Activated CD4-positive, CD25-positive, alpha-beta regulatory T cell treated with anti-CD3 and anti-CD28 coated beads, Interleukin-2, amount 50 U/mL, for 24 hours (primary cell): ENCODE results near the gene WDR31.
"Not testable (repeated sequence)": the region's sequence is repeated elsewhere in the genome, so short reads cannot be mapped to it uniquely, and the experiment has no call there.

ENCODE experiments used
- ATAC-seq, 2 donors: fragments of 150-1000 bp; cut with Tn5 transposase; one replicate each; pipeline ENCODE4 v1.10.0; 2021; ENCODE audit warnings: mild to moderate bottlenecking in 1 of 2, moderate library complexity in 1 of 2

Gene WDR31

GRCh38 chr9:113368348-113368981, 28.4 kb upstream of the WDR31 start:
- ATAC-seq = no peak

DNA sequence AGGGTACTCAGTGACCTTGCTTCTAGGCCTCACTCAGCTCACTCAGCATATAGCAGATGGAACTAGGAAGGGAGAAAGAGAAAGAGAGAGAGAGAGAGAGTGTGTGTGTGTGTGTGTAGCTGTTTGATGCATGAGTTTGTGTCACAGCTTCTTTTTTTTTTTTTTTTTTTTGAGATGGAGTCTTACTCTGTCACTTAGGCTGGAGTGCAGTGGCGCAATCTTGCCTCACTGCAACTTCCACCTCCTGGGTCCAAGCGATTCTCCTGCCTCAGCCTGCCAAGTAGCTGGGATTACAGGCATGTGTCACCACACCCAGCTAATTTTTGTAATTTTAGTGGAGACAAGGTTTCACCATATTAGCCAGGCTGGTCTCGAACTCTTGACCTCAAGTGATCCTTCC, 25.6 kb upstream of the WDR31 start:
- ATAC-seq = not testable (repeated sequence)

DNA sequence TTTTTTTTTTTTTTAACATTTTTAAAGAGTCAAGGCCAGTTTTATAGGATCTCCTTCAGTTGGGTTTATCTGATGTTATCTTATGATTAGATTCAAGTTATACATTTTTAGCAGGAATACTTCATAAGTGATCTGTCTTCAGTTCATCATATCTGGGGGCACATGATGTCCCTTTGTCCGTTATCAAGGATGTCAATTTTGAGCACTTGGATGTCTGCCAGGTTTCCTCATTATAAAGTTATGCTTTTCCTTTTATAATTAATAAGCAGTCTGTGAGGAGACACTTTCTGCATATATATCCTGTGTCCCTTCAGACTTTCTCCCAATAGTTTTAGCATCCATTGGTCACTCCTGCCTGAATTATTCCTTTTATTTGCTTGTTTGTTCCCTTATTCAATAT, 24.9 kb upstream of the WDR31 start:
- ATAC-seq = no peak

DNA sequence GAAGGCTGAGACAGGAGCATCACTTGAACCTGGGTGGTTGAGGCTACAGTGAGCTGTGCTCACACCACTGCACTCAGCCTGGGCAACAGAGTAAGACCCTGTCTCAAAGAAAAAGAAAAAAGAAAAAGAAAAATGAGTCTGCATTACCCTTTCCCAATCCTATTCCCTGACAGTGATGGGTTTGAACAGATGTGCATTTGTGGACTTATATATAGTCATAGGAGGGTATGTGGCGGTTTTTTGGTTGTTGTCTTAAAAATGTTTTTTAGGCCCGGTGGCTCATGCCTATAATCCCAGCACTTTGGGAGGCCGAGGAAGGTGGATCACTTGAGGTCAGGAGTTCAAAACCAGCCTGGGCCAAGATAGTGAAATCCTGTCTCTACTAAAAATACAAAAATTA, 23.3 kb upstream of the WDR31 start:
- no peak for ATAC-seq

GRCh38 chr9:113361304-113362018, 21.4 kb upstream of the WDR31 start:
- peak; percentile 87 to 91 for ATAC-seq

DNA sequence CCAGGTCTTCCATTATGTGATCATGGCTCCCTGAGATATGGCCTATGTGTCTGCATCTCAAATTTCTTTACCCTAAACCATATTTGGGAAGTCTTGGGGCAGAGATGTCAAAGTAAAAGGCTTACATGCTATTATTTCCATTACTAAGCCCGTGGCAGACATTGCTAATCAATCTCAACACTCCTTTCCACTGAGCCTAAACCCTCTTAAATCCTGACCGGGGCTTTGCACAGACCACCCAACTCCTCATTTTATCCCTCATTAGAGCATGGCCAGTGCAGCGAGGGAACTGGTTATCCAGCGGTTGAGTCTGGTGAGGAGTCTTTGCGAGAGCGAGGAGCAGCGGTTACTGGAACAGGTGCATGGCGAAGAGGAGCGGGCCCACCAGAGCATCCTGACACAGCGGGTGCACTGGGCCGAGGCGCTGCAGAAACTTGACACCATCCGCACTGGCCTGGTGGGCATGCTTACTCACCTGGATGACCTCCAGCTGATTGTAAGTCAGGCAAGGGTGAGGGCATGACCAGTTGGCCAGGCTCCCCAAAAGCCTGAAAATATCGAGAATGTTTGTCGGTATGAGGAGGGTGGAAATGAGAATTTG, 20.3 kb upstream of the WDR31 start:
- no peak for ATAC-seq

DNA sequence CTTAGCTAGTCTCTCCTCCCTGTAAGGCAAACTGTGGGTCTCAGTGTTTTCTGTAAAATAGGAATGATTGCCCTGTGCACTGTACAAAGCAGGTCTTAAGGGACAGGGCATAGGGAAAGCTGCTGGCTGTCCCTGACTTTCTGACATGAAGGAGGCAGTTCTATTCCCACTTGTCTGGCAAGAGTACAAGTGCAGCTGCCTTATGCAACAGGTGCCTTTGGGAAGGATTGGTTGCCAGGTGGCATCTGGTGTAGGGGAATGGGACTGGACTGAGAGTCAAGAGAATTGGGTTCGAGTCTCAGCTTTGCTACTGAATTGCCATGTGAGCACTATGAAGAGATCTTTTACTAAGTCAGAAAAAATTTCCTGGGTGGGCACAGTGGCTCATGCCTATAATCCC, 19.3 kb upstream of the WDR31 start:
- ATAC-seq = no peak

DNA sequence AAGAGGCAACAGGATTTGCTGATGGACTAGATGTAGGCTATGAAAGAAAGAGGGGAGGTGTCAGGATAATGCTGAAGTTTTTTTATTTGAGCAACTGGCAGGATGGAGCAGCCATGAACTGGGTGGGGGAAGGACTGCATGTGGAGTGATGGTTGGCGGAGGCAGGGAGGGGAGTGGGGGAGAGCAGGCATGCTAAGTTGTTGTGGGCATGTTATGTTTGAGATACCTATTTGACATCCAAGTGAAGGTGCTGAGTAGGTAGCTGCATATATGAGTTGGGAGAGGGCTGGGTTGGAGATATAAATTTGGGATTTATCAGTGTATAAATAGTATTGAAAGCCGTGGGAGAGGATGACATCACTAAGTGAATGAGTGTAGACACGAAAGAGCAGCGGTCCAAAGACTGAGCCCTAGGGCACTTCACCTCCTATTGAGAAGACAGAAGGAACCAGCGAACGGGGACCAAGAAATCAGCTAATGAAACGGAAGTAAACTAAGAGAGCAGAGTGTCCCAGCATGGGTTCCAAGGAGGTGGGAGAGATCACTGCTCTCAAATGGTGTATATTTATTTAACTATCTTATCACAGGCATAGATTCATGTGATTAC, 16.7 kb upstream of the WDR31 start:
- ATAC-seq = no peak

DNA sequence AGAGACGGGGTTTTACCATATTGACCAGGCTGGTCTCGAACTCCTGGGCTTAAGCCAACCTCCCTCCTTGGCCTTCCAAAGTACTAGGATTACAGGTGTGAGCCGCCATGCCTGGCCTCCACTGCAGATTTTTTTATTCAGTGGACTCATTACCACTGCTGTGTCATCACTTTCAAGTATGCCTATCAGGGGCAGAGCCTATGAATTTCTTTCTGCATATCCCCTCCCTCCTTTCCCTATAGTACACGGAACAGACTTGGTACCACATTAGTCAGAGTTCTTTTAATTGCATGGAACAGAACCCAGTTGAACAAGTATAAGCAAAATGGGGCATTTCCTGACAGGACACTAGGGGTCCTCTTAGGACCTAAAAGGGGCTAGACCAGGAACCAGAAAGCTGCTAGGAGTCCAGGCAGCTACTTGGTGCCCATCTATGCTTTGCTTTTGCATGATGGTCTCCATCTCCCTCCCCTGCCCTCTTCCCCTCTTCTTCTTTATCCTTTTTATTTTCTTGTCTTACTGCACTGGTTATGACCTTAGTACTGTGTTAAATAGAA, 15.0 kb upstream of the WDR31 start:
- no peak for ATAC-seq

- no peak for ATAC-seq
Measured at GRCh38 chr9:113352411-113352810, 12.3 kb upstream of the WDR31 start.

DNA sequence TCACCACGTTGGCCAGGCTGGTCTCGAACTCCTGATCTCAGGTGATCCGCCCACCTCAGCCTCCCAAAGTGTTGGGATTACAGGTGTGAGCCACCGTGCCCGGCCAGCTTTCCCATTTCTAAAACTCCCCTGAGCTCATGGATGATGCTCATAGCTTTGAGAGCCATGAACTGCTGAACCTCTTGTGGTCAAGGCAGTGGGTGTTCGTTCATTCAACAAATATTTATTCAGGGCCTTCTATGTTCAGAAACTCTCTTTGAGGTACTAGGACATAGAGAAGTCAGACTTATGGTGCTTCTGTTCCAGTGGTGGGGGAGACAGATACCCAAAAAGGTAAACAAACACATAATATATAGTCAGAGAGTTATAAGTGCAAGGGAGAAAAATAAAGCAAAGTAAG, 11.9 kb upstream of the WDR31 start:
- ATAC-seq = no peak

DNA sequence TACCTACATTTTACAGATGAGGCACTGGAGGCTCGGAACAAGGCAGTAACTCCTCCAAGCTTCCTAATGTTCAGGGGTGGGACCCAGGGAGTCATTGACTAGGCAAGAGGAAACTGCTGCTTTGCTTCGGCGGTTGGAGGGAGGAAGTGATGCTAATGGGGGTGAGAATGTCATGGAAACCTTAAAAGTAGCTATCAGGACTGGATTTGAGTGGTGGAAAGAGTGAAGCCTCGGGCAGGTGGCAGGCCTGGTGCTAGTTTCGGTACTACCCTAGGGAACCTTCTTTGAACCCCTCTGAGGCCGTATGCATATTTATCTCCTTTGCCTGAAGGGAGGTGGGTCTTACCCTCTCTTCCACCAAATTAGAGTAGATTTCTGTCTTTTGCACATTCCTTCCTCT, 10.9 kb upstream of the WDR31 start:
- ATAC-seq = peak; percentile 37 to 49

GRCh38 chr9:113350107-113350661, 10.1 kb upstream of the WDR31 start:
- ATAC-seq = no peak

DNA sequence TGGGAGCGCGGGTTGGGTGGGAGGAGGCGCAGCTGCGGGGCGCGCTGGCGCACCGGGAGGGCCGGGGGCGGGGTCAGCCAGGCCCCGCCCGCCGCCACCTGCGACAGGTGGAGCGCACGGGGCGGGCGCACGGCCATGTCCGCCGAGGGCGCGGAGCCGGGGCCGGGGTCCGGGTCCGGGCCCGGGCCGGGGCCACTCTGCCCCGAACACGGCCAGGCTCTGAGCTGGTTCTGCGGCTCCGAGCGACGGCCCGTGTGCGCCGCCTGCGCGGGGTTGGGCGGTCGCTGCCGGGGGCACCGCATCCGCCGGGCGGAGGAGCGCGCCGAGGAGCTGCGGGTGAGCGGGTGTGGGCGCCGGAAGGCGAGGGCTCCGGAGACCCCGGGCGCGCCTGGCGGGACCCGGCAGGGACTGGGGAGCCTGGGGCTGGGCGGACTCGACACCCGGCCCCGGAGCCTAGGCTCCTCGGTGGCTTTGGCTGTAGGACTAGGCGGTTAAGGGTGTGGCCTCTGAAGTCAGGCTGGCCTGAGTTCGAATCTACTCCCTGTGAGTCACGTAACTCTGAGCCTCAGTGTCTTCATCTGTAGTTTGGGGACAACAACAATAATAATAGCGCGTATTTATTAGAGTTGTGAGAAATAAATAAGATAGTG, 9.5 kb upstream of the WDR31 start, which contains the start of gene BSPRY:
Gene BSPRY (plus strand): TSS at position 97 of the 650 bp plus-strand sequence. CDS start 39 bp downstream, at position 136.
- peak; percentile 44 to 52 for ATAC-seq

DNA sequence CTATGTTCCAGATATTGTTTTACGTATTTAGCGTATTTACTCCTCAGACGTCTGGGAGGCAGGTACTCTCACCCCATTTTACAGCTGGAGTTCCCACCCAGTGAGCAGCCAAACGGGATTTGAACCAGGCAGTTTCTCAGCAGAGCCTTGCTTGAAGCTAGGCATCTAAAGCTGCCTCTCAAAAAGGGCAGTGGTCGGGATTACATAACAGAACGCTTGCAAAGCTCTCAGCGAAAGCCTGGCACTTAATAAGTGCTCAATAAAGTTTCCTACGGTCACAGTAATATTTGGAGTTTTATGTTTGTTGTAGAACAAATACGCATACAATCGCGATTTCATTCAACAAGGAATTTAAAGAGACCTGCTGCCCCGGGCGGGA, 9.0 kb upstream of the WDR31 start:
- ATAC-seq = no peak

DNA sequence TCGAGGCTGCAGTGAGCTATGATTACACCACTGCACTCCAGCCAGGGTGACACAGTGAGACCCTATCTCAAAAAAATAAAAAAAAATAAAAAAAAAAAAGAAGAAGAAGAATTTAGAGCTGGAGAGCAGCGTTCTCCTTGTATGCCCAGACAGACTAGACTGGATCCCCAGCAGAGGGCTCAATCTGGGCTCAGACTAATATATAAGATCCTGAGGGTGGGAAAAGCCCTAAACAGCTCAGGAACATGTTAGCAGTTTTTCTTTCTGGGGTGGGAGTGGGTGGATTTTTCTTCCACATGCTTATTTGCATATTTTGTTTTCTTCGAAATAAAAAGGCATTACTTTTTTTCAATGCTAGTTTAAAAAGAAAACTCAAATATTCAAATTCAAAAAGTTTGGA, 8.4 kb upstream of the WDR31 start:
- ATAC-seq = no peak

DNA sequence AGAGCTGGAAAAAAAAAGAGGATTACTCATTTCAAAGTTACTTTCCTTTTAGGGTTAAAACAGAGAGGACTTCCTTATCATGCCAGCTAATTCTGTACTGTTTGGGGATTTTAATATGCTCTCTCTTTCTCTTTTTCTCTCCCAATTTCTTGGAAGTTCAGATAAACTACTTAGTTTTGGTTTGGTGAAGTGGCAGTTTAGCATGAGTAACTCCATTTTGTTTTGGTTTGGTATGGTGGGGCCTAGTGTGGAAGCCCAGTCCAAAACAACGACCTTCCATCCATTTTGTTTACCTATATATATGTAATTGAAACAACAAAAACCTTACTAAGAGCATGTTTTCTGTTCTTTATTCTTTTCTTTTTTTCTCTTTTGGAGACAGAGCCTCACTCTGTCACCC, 5.6 kb upstream of the WDR31 start:
- ATAC-seq = no peak

GRCh38 chr9:113345190-113345589, 5.1 kb upstream of the WDR31 start:
- ATAC-seq = no peak

DNA sequence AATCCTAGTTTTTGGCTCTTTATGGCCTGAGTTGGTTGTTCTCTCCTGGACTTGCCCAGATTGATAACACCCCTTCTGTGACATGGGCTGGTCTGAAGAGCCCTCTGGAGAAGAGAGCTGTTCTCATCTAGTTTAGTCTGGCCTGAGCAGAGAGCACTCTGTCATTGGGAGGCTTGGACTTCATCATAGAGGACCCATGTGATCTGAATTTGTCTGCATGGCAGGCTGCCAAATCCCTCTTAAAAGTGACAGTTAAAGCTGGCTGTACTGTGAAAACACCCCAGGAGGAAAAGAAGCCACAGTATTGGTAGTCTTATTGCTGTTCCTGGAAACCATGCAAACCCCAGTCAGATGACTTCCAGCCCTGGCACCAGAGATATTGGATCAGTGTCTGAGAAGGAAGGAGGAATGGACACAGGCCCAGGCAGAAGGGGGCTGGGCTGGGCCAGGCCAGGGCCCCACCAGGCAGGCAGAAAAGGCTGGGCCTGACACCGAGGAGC, 3.7 kb upstream of the WDR31 start:
- no peak for ATAC-seq

- no peak for ATAC-seq
Measured at GRCh38 chr9:113341712-113342410, 1.8 kb upstream of the WDR31 start.

GRCh38 chr9:113337714-113338113, 2.4 kb downstream of the WDR31 start:
- ATAC-seq = no peak

- ATAC-seq = no peak
Measured at GRCh38 chr9:113331780-113332179, 8.3 kb downstream of the WDR31 start.
